GM12878 (cell line): ENCODE results near the gene VWA8. TPM values are rescaled to one million over a fixed set of nuclear protein-coding genes. Genes with fewer than 3 reads are reported as not detected.

Source experiments
- ATAC-seq: fragments of 200-7000 bp; cut with Tn5 transposase; 3 replicates; pipeline ENCODE4 v1.9.1; 2020; ENCODE audit warnings: mild to moderate bottlenecking, moderate library complexity
- BruUV-seq: library from RNA; stranded (reverse); fragments of 400-500 nt; replicated peaks from 2 replicates; lab custom pipeline; 2021; lab: Mats Ljungman, UMichigan
- CTCF ChIA-PET: fragments of 300-600 bp; sonication (Branson Sonifier 250); formaldehyde crosslinking; extraction: SDS; loops from one replicate; lab custom pipeline; 2021; ENCODE audit warnings: inconsistent platforms; lab: Yijun Ruan, JAX
- POLR2A ChIA-PET: fragments of 350-600 bp; formaldehyde crosslinking; extraction: SDS; loops from one replicate; lab custom pipeline; 2021; ENCODE audit warnings: inconsistent platforms; lab: Charles Lee
- RAD21 ChIA-PET: fragments of 300-600 bp; sonication (Branson Sonifier 250); formaldehyde crosslinking; loops from one replicate; lab custom pipeline; 2023; ENCODE audit warnings: antibody characterized with exemption; ENCODE audit not compliant: unreplicated experiment; lab: Charles Lee
- SMC1A ChIA-PET: fragments of 300-600 bp; sonication (Branson Sonifier 250); formaldehyde crosslinking; loops from one replicate; lab custom pipeline; 2023; ENCODE audit not compliant: unreplicated experiment, uncharacterized antibody; lab: Charles Lee
- DNase-seq: peaks from one replicate; pipeline ENCODE4 v3.0.0-alpha.2; 2011; ENCODE audit warnings: low read depth, low spot score
- FAIRE-seq: peaks from 3 replicates; lab custom pipeline; 2011; peaks lifted over from hg19 to GRCh38; lab: Jason Lieb, UNC
- H2AFZ ChIP-seq: 2 replicates; pipeline ENCODE4 v1.6.0; 2011; ENCODE audit warnings: low read depth, low read length, control low read depth; ENCODE audit not compliant: control insufficient read depth
- H3K27ac ChIP-seq: 2 replicates; pipeline ENCODE4 v1.5.1; 2011; ENCODE audit warnings: control low read depth; ENCODE audit not compliant: control insufficient read depth, insufficient read depth
- H3K27me3 ChIP-seq, 2 experiments: replicated peaks in 1 of 2; 2 replicates each; pipeline versions ENCODE4 v1.6.0 to v1.6.1; 2011; ENCODE audit warnings: low read length in 1 of 2; ENCODE audit not compliant: control insufficient read depth in 2 of 2, insufficient read depth in 2 of 2
- H3K36me3 ChIP-seq, 2 experiments: 2 replicates each; pipeline ENCODE4 v1.5.1; 2011; ENCODE audit warnings: low read length in 1 of 2; ENCODE audit not compliant: control insufficient read depth in 2 of 2, insufficient read depth in 2 of 2
- H3K4me1 ChIP-seq: 2 replicates; pipeline ENCODE4 v1.6.1; 2011; ENCODE audit warnings: mild to moderate bottlenecking, low read length, moderate library complexity, mixed read lengths; ENCODE audit not compliant: control insufficient read depth, insufficient read depth
- H3K4me2 ChIP-seq: 2 replicates; pipeline ENCODE4 v1.6.0; 2011; ENCODE audit warnings: control low read depth; ENCODE audit not compliant: control insufficient read depth, insufficient read depth
- H3K4me3 ChIP-seq: fragments of 200-600 bp; sonication (generic); 2 replicates; pipeline ENCODE4 v1.5.1; 2016
- H3K79me2 ChIP-seq: 2 replicates; pipeline ENCODE4 v1.6.0; 2011; ENCODE audit warnings: low read length; ENCODE audit not compliant: control insufficient read depth, insufficient read depth
- H3K9ac ChIP-seq: 2 replicates; pipeline ENCODE4 v1.8.0; 2011; ENCODE audit warnings: low read length, control low read depth, mixed read lengths; ENCODE audit not compliant: control insufficient read depth, insufficient read depth
- H3K9me3 ChIP-seq: replicated peaks from 3 replicates; pipeline ENCODE4 v1.5.1; 2011; ENCODE audit warnings: mild to moderate bottlenecking, low read length; ENCODE audit not compliant: control insufficient read depth, insufficient read depth
- H4K20me1 ChIP-seq: 2 replicates; pipeline ENCODE4 v1.6.0; 2011; ENCODE audit not compliant: control insufficient read depth, insufficient read depth
- CBX5 ChIP-seq: sonication (generic); IDR thresholded peaks from 2 replicates; pipeline ENCODE4 v1.6.1; 2016; ENCODE audit warnings: low read depth, moderate library complexity, mild to moderate bottlenecking, inconsistent platforms
- EP300 ChIP-seq, 2 experiments: fragments of 150-350 bp in 1 of 2; IDR thresholded peaks; 2 replicates each; pipeline ENCODE4 v1.6.1; 2011 to 2012; ENCODE audit warnings: low read depth in 2 of 2, low read length in 2 of 2, borderline replicate concordance in 1 of 2, improper control_type of control experiment in 1 of 2, inconsistent platforms in 1 of 2; ENCODE audit not compliant: control insufficient read depth in 1 of 2
- HDAC6 ChIP-seq: fragments of 200-600 bp; sonication (generic); IDR thresholded peaks from one replicate; pipeline ENCODE4 v1.8.0; 2017; ENCODE audit warnings: antibody characterized with exemption; ENCODE audit not compliant: unreplicated experiment
- NR2C2 ChIP-seq: IDR thresholded peaks from 2 replicates; pipeline ENCODE4 v1.6.1; 2011; ENCODE audit warnings: borderline replicate concordance, low read depth; ENCODE audit not compliant: control insufficient read depth, insufficient read length
- PAX8 ChIP-seq: fragments of 450-650 bp; IDR thresholded peaks from 2 replicates; pipeline ENCODE4 v1.6.1; 2017; ENCODE audit warnings: mild to moderate bottlenecking, moderate library complexity
- POLR2A ChIP-seq: IDR thresholded peaks from 2 replicates; pipeline ENCODE4 v1.6.1; 2011; ENCODE audit warnings: low read depth, mild to moderate bottlenecking, low read length
- RELA ChIP-seq: fragments of 450-650 bp; IDR thresholded peaks from 2 replicates; pipeline ENCODE4 v1.8.0; 2014; ENCODE audit warnings: borderline replicate concordance; ENCODE audit not compliant: partially characterized antibody
- SMAD5 ChIP-seq: IDR thresholded peaks from 2 replicates; pipeline ENCODE4 v1.6.1; 2016; ENCODE audit warnings: antibody characterized with exemption, low read depth
- WGBS: methylation state at CpG from one replicate; pipeline ENCODE4 v1.1.6; 2016; ENCODE audit warnings: low lambda C conversion rate; ENCODE audit not compliant: insufficient replicate concordance, insufficient coverage; ENCODE audit errors: missing lambda C conversion rate; 5-methylcytosine and 5-hydroxymethylcytosine counted together
- in situ Hi-C: fragments of 300-500 bp; cut with MboI; formaldehyde crosslinking; loops from 9 replicates; pipeline ENCODE4 v1.14.3; 2018; ENCODE audit warnings: mixed read lengths
- intact Hi-C: fragments of 100-400 bp; cut with micrococcal nuclease; formaldehyde crosslinking; loops from one replicate; pipeline ENCODE4 v1.14.2; 2022; ENCODE audit not compliant: unreplicated experiment
- polyA plus RNA-seq, 11 experiments: library from polyadenylated mRNA; depleted of rRNA in 4 of 11; unstranded in 6 of 11; stranded (reverse) in 5 of 11; fragments of >200 nt; fragmentation: Nextera tagmentation in 4 of 11; fragmentation: Illumina TruSeq in 1 of 11; extraction: Ambion mirVana in 4 of 11; extraction: Trizol in 1 of 11; gene quantifications; 1 replicate in 1 of 11; 2 replicates in 10 of 11; pipeline versions ENCODE4 v1.2.1 to v1.2.3, GENCODE V29; 2011 to 2016; ENCODE audit warnings: inconsistent platforms in 2 of 11, missing spikeins in 2 of 11, low read depth in 1 of 11
- total RNA-seq, 4 experiments: library from RNA; depleted of rRNA in 3 of 4; stranded (reverse); fragments of >200 nt in 3 of 4; fragmentation: Illumina TruSeq in 1 of 4; extraction: Trizol in 1 of 4; gene quantifications; 2 replicates each; pipeline versions ENCODE4 v1.2.1 to v1.2.3, GENCODE V29; 2013 to 2021
- TF ChIP-seq, protein P1 (sequence below): fragments of 450-650 bp; IDR thresholded peaks from 2 replicates; pipeline ENCODE4 v1.6.1; 2017; ENCODE audit warnings: antibody characterized with exemption, mild to moderate bottlenecking, moderate library complexity
- TF ChIP-seq, protein P2 (sequence below): IDR thresholded peaks from 2 replicates; pipeline ENCODE4 v1.6.1; 2011; ENCODE audit warnings: low read depth, low read length, improper control_type of control experiment, borderline replicate concordance
- TF ChIP-seq, protein P3 (sequence below): fragments of 450-650 bp; conservative IDR thresholded peaks from 2 replicates; pipeline ENCODE4 v1.6.1; 2017; ENCODE audit warnings: mild to moderate bottlenecking, moderate library complexity
- TF ChIP-seq, protein P4 (sequence below): IDR thresholded peaks from 2 replicates; pipeline ENCODE4 v1.6.1; 2012; ENCODE audit warnings: low read length, inconsistent platforms

The VWA8 gene
- total and polyA plus RNA-seq, 10 of the 15 experiments (the other 5 are each of a cell fraction or from before 2014, with no cell fraction given) = 3.0 to 21.8 (median 13.5) TPM

DNA sequence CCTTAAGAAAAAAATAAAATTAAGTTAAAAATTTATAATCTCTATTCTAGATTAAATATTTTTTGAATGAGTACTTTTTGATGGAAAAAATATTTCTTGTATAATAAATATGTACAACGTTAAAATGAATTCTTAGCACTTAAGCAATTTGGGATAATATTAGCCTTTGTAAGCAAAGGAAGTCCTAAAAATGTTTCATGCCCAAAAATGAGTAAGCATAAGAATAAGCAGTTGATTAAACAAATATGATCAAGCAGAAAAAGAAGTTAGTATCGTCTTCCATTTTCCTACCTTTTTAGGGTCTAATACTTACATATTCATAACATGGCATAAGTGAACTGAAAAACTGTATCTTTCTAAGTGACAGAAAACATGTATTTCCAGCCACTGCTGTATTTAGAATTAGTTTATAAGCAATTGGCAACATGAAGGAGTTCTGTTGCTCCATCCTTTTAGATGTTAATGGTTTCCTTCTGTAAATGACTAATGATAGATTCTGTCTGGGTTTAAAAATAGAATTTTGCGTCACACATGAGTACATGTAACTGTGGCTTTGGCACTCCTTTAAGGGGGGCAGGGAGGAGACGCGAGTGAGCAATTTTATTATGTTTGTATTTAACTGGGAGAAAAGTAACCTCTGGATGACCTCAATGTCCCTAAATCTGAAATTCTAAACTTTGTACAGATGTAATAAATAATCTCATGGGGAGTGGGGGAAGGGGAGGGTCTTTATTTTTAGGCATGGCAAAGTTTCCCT is 266.2 kb downstream of the VWA8 start:
- ATAC-seq = peak; percentile 75
- TF ChIP-seq, protein P1, sequence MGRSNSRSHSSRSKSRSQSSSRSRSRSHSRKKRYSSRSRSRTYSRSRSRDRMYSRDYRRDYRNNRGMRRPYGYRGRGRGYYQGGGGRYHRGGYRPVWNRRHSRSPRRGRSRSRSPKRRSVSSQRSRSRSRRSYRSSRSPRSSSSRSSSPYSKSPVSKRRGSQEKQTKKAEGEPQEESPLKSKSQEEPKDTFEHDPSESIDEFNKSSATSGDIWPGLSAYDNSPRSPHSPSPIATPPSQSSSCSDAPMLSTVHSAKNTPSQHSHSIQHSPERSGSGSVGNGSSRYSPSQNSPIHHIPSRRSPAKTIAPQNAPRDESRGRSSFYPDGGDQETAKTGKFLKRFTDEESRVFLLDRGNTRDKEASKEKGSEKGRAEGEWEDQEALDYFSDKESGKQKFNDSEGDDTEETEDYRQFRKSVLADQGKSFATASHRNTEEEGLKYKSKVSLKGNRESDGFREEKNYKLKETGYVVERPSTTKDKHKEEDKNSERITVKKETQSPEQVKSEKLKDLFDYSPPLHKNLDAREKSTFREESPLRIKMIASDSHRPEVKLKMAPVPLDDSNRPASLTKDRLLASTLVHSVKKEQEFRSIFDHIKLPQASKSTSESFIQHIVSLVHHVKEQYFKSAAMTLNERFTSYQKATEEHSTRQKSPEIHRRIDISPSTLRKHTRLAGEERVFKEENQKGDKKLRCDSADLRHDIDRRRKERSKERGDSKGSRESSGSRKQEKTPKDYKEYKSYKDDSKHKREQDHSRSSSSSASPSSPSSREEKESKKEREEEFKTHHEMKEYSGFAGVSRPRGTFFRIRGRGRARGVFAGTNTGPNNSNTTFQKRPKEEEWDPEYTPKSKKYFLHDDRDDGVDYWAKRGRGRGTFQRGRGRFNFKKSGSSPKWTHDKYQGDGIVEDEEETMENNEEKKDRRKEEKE = no peak
- TF ChIP-seq, protein P2, sequence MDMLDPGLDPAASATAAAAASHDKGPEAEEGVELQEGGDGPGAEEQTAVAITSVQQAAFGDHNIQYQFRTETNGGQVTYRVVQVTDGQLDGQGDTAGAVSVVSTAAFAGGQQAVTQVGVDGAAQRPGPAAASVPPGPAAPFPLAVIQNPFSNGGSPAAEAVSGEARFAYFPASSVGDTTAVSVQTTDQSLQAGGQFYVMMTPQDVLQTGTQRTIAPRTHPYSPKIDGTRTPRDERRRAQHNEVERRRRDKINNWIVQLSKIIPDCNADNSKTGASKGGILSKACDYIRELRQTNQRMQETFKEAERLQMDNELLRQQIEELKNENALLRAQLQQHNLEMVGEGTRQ = no peak
- TF ChIP-seq, protein P3, sequence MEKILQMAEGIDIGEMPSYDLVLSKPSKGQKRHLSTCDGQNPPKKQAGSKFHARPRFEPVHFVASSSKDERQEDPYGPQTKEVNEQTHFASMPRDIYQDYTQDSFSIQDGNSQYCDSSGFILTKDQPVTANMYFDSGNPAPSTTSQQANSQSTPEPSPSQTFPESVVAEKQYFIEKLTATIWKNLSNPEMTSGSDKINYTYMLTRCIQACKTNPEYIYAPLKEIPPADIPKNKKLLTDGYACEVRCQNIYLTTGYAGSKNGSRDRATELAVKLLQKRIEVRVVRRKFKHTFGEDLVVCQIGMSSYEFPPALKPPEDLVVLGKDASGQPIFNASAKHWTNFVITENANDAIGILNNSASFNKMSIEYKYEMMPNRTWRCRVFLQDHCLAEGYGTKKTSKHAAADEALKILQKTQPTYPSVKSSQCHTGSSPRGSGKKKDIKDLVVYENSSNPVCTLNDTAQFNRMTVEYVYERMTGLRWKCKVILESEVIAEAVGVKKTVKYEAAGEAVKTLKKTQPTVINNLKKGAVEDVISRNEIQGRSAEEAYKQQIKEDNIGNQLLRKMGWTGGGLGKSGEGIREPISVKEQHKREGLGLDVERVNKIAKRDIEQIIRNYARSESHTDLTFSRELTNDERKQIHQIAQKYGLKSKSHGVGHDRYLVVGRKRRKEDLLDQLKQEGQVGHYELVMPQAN = no peak
- TF ChIP-seq, protein P4, sequence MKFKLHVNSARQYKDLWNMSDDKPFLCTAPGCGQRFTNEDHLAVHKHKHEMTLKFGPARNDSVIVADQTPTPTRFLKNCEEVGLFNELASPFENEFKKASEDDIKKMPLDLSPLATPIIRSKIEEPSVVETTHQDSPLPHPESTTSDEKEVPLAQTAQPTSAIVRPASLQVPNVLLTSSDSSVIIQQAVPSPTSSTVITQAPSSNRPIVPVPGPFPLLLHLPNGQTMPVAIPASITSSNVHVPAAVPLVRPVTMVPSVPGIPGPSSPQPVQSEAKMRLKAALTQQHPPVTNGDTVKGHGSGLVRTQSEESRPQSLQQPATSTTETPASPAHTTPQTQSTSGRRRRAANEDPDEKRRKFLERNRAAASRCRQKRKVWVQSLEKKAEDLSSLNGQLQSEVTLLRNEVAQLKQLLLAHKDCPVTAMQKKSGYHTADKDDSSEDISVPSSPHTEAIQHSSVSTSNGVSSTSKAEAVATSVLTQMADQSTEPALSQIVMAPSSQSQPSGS = peak; percentile 79
- no peak for TF ChIP-seq RELA
- TF ChIP-seq HDAC6 = no peak
- no peak for TF ChIP-seq PAX8
- no peak for TF ChIP-seq NR2C2
- no peak for TF ChIP-seq POLR2A
- no peak; a peak in 1 of 4 replicates for TF ChIP-seq EP300 (IDR thresholded peaks at IDR 0.05; ENCODE audit: borderline replicate concordance in 1 of 2, control insufficient read depth in 1 of 2, low read depth in 2 of 2, low read length in 2 of 2)
- TF ChIP-seq SMAD5 = no peak
- 0 out of 2 replicates have a peak, but pooled peaks have one; percentile 33 for TF ChIP-seq CBX5

More for the DNA sequence above, 266.2 kb downstream of the VWA8 start:
- peaks cover 0 to 2% of the 10 kb centered on the region in 2 experiments; a peak in 2 of 4 replicates for H3K36me3 ChIP-seq
- no peak overlapping the region for H3K27ac ChIP-seq
- intact Hi-C loops = no loop called here
- H3K27me3 ChIP-seq = no peaks in the 10 kb centered on the region
- WGBS = 43% methylated on average over 5 of the region's 5 CpGs
- ChIA-PET POLR2A (no interaction called here), RAD21 (no interaction called here), SMC1A (interaction anchor here (0.8 to 1.3 kb wide), 2 partner anchors 23 to 26 kb away, joined by 3 read pairs; no protein-coding TSS in a partner anchor), CTCF (interaction anchor here (2.1 kb wide), 1 partner anchor 27 kb away, joined by 6 read pairs; no protein-coding TSS in a partner anchor)
- no peaks in the 10 kb centered on the region for H3K79me2 ChIP-seq
- H3K9me3 ChIP-seq = no peaks in the 10 kb centered on the region
- no TSS peak for BruUV-seq
- no peak overlapping the region for H3K4me3 ChIP-seq
- H3K4me1 ChIP-seq = peaks cover 9% of the 10 kb centered on the region; the same call in 1 of the 2 replicates
- H2AFZ ChIP-seq = no peak overlapping the region
- peak overlapping the region; percentile 30 for H3K4me2 ChIP-seq
- no peaks in the 10 kb centered on the region for H4K20me1 ChIP-seq
- DNase-seq = peak; percentile 7
- H3K9ac ChIP-seq = no peak overlapping the region
- in situ Hi-C loops = no loop called here
- FAIRE-seq = peak; percentile 75
